A549 treated with ZK216348 at 1 μM for 4 hours (cell line): ENCODE data around the gene MMP7. TPM values are rescaled to one million over a fixed set of nuclear protein-coding genes. Genes with fewer than 3 reads are reported as not detected.

ENCODE experiments used
- total RNA-seq: library from RNA; stranded (reverse); fragments of 200-300 nt; extraction: Qiagen RNA extraction; gene quantifications from 5 replicates; pipeline ENCODE4 v1.2.3, GENCODE V29; 2022; ENCODE audit warnings: low read depth

The MMP7 gene, protein sequence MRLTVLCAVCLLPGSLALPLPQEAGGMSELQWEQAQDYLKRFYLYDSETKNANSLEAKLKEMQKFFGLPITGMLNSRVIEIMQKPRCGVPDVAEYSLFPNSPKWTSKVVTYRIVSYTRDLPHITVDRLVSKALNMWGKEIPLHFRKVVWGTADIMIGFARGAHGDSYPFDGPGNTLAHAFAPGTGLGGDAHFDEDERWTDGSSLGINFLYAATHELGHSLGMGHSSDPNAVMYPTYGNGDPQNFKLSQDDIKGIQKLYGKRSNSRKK
- 19.3 to 36.5 TPM (median 22.8 TPM) in 5 replicates for total RNA-seq

DNA sequence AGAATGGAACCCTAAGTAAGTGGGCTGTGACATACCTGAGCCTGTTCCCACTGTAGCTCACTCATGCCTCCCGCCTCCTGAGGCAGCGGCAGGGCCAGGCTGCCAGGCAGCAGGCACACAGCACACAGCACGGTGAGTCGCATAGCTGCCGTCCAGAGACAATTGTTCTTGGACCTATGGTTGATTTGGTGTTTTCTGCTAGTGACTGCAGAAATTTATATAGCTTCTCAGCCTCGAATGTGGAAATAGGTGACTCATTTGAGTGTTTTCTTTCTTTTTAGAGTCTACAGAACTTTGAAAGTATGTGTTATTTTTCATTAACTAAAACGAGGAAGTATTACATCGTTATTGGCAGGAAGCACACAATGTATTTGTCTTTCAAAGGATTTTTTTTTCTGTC lies at the start of gene MMP7:
MMP7 (minus strand) TSS at position 190 of the 400 bp plus-strand sequence; CDS start at position 143, 47 bp downstream.

Other genes with a start within 250 kb of the MMP7 start
- 30.8 to 49.7 TPM (median 45.9 TPM) in 5 replicates for gene BIRC3, start 213.3 kb downstream of the MMP7 start, total RNA-seq
- 26.9 to 35.5 TPM (median 31.1 TPM) in 5 replicates for gene BIRC2, start 183.5 kb downstream of the MMP7 start, total RNA-seq
- 138 to 221 TPM (median 188 TPM) in 5 replicates for gene TMEM123, start 78.0 kb downstream of the MMP7 start, total RNA-seq
- not detected in 5 replicates for gene MMP20, start 94.6 kb upstream of the MMP7 start, total RNA-seq
- gene MMP27, start 175.0 kb upstream of the MMP7 start, total RNA-seq: not detected in 5 replicates
- not detected in 5 replicates for gene MMP8, start 194.2 kb upstream of the MMP7 start, total RNA-seq
- gene MMP10, start 249.9 kb upstream of the MMP7 start, total RNA-seq: 0.70 to 1.5 TPM (median 0.94 TPM) in 5 replicates